Activated CD4-positive, alpha-beta T cell treated with anti-CD3 and anti-CD28 coated beads, Interleukin-2, amount 50 U/mL, for 1 hour (primary cell): ENCODE measurements around the gene DDAH2.

Experiments used
- DNase-seq: peaks from one replicate; pipeline ENCODE4 v3.0.0-alpha.2; 2020

DDAH2 gene

GRCh38 chr6:31728767-31729514, at the start of gene DDAH2:
DDAH2 (minus strand) TSS chr6:31729299; CDS start chr6:31729161, 138 bp downstream.
- DNase-seq, result no peak

GRCh38 chr6:31778193-31778592, 49.1 kb upstream of the DDAH2 start:
- no peak for DNase-seq

GRCh38 chr6:31777667-31778050, 48.6 kb upstream of the DDAH2 start:
- no peak for DNase-seq

- DNase-seq, result peak; percentile 60
Measured at GRCh38 chr6:31776989-31777666, 48.0 kb upstream of the DDAH2 start, which contains the start of gene VWA7. VWA7 (minus strand) TSS chr6:31777328; CDS start chr6:31776779, 549 bp downstream.

- no peak for DNase-seq
Measured at GRCh38 chr6:31776485-31776988, 47.4 kb upstream of the DDAH2 start.

- DNase-seq, result no peak
Measured at GRCh38 chr6:31775633-31776484, 46.8 kb upstream of the DDAH2 start.

- no peak for DNase-seq
Measured at GRCh38 chr6:31775184-31775583, 46.1 kb upstream of the DDAH2 start.

GRCh38 chr6:31771992-31772358, 42.9 kb upstream of the DDAH2 start:
- DNase-seq, result no peak

- no peak for DNase-seq
Measured at GRCh38 chr6:31770860-31771259, 41.8 kb upstream of the DDAH2 start.

- DNase-seq, result peak; percentile 81
Measured at GRCh38 chr6:31769684-31770371, 40.7 kb upstream of the DDAH2 start.

- DNase-seq, result no peak
Measured at GRCh38 chr6:31768363-31769257, 39.5 kb upstream of the DDAH2 start.

- DNase-seq, result no peak
Measured at GRCh38 chr6:31767096-31767645, 38.1 kb upstream of the DDAH2 start.

GRCh38 chr6:31765910-31766794, 37.1 kb upstream of the DDAH2 start:
- DNase-seq, result no peak

- DNase-seq, result no peak
Measured at GRCh38 chr6:31765559-31765909, 36.4 kb upstream of the DDAH2 start.

- no peak for DNase-seq
Measured at GRCh38 chr6:31764198-31764597, 35.1 kb upstream of the DDAH2 start.

- DNase-seq, result no peak
Measured at GRCh38 chr6:31763619-31763940, 34.5 kb upstream of the DDAH2 start.

GRCh38 chr6:31762878-31763618, 33.9 kb upstream of the DDAH2 start:
- no peak for DNase-seq

GRCh38 chr6:31762356-31762755, 33.3 kb upstream of the DDAH2 start, which contains the start of gene SAPCD1:
SAPCD1 (plus strand) TSS chr6:31762656; CDS start chr6:31763055, 399 bp downstream.
- no peak for DNase-seq

GRCh38 chr6:31761343-31761742, 32.2 kb upstream of the DDAH2 start:
- no peak for DNase-seq

GRCh38 chr6:31760790-31761189, 31.7 kb upstream of the DDAH2 start:
- no peak for DNase-seq
